ENCODE data around the gene ZIC1. TPM values are rescaled to one million over a fixed set of nuclear protein-coding genes. Genes with fewer than 3 reads are reported as not detected.

The ZIC1 gene
- total RNA-seq, 1 experiment from 2014 or later = not detected

DNA sequence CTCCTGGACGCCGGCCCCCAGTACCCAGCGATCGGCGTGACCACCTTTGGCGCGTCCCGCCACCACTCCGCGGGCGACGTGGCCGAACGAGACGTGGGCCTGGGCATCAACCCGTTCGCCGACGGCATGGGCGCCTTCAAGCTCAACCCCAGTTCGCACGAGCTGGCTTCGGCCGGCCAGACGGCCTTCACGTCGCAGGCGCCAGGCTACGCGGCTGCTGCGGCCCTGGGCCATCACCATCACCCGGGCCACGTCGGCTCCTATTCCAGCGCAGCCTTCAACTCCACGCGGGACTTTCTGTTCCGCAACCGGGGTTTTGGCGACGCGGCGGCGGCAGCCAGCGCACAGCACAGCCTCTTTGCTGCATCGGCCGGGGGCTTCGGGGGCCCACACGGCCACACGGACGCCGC lies 956 bp downstream of the ZIC1 start:
- Histone ChIP-seq H3K27ac (ENCODE audit: low read length) (no peak overlapping the region), H4K20me1 (ENCODE audit: low read length) (no peaks in the 10 kb centered on the region), H3K4me3 (ENCODE audit: low read length) (no peak overlapping the region), H3K36me3 (ENCODE audit: low read depth, low read length) (no peaks in the 10 kb centered on the region), H3K4me1 (ENCODE audit: insufficient read depth, low read length) (no peaks in the 10 kb centered on the region), H2AFZ (ENCODE audit: low read length) (no peak overlapping the region), H3K4me2 (ENCODE audit: low read length) (no peak overlapping the region), H3K79me2 (ENCODE audit: low read length) (no peaks in the 10 kb centered on the region), H3K9ac (ENCODE audit: low read length) (no peak overlapping the region), H3F3A (ENCODE audit: low read length, unreplicated experiment) (no peaks in the 10 kb centered on the region), H3K9me2 (replicated peaks; ENCODE audit: low read length) (no peaks in the 10 kb centered on the region), H3K27me3 (ENCODE audit: low read length) (peaks cover 88% of the 10 kb centered on the region), H3K9me3 (ENCODE audit: low read length) (no peaks in the 10 kb centered on the region)
- TF ChIP-seq EZH2 (IDR thresholded peaks at IDR 0.05; ENCODE audit: low read length, unreplicated experiment) (no peak), EZH2phosphoT487 (IDR thresholded peaks at IDR 0.05; ENCODE audit: borderline replicate concordance, low read length) (no peak)
- TF ChIP-seq, protein P1, sequence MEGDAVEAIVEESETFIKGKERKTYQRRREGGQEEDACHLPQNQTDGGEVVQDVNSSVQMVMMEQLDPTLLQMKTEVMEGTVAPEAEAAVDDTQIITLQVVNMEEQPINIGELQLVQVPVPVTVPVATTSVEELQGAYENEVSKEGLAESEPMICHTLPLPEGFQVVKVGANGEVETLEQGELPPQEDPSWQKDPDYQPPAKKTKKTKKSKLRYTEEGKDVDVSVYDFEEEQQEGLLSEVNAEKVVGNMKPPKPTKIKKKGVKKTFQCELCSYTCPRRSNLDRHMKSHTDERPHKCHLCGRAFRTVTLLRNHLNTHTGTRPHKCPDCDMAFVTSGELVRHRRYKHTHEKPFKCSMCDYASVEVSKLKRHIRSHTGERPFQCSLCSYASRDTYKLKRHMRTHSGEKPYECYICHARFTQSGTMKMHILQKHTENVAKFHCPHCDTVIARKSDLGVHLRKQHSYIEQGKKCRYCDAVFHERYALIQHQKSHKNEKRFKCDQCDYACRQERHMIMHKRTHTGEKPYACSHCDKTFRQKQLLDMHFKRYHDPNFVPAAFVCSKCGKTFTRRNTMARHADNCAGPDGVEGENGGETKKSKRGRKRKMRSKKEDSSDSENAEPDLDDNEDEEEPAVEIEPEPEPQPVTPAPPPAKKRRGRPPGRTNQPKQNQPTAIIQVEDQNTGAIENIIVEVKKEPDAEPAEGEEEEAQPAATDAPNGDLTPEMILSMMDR (conservative IDR thresholded peaks at IDR 0.05; ENCODE audit: low read depth, low read length) = no peak
- intact Hi-C loops (cut with micrococcal nuclease) = no loop called here
- ATAC-seq = no peak
- no TSS peak for BruUV-seq (replicated peaks)
- DNase-seq = no peak
- ChIA-PET POLR2A (ENCODE audit: unreplicated experiment) (no interaction called here), CTCF (no interaction called here)

DNA sequence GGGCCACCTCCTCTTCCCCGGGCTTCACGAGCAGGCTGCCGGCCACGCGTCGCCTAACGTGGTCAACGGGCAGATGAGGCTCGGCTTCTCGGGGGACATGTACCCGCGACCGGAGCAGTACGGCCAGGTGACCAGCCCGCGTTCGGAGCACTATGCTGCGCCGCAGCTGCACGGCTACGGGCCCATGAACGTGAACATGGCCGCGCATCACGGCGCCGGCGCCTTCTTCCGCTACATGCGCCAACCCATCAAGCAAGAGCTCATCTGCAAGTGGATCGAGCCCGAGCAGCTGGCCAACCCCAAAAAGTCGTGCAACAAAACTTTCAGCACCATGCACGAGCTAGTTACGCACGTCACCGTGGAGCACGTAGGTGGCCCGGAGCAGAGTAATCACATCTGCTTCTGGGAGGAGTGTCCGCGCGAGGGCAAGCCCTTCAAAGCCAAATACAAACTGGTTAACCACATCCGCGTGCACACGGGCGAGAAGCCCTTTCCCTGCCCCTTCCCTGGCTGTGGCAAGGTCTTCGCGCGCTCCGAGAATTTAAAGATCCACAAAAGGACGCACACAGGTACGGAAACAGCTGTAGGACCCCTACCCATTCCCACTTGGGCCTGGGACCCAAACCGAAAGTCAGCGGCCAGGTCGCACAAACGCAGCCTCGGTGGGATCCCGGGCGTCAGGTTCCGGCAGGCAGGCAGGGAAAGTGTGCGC lies 1.5 kb downstream of the ZIC1 start:
- BruUV-seq (replicated peaks) = no TSS peak
- intact Hi-C loops (cut with micrococcal nuclease) = no loop called here
- H3K27ac ChIP-seq (ENCODE audit: low read length) = no peak overlapping the region
- H3K9me3 ChIP-seq (ENCODE audit: low read length) = no peaks in the 10 kb centered on the region
- H3F3A ChIP-seq (ENCODE audit: low read length, unreplicated experiment) = no peaks in the 10 kb centered on the region
- no peaks in the 10 kb centered on the region for H4K20me1 ChIP-seq (ENCODE audit: low read length)
- DNase-seq (no peak), ATAC-seq (no peak)
- no peak overlapping the region for H3K4me3 ChIP-seq (ENCODE audit: low read length)
- ChIA-PET CTCF (no interaction called here), POLR2A (ENCODE audit: unreplicated experiment) (no interaction called here)
- no peaks in the 10 kb centered on the region for H3K4me1 ChIP-seq (ENCODE audit: insufficient read depth, low read length)
- no peaks in the 10 kb centered on the region for H3K9me2 ChIP-seq (replicated peaks; ENCODE audit: low read length)
- no peak overlapping the region for H3K9ac ChIP-seq (ENCODE audit: low read length)
- H2AFZ ChIP-seq (ENCODE audit: low read length) = no peak overlapping the region
- peaks cover 88% of the 10 kb centered on the region for H3K27me3 ChIP-seq (ENCODE audit: low read length)
- H3K36me3 ChIP-seq (ENCODE audit: low read depth, low read length) = no peaks in the 10 kb centered on the region
- H3K79me2 ChIP-seq (ENCODE audit: low read length) = no peaks in the 10 kb centered on the region
- TF ChIP-seq EZH2phosphoT487 (IDR thresholded peaks at IDR 0.05; ENCODE audit: borderline replicate concordance, low read length) = no peak
- TF ChIP-seq EZH2 (IDR thresholded peaks at IDR 0.05; ENCODE audit: low read length, unreplicated experiment) = no peak
- TF ChIP-seq, protein P1 (conservative IDR thresholded peaks at IDR 0.05; ENCODE audit: low read depth, low read length) = no peak
- H3K4me2 ChIP-seq (ENCODE audit: low read length) = no peak overlapping the region

- Histone ChIP-seq H3K9me3 (ENCODE audit: low read length) (no peaks in the 10 kb centered on the region), H3K27ac (ENCODE audit: low read length) (no peak overlapping the region), H3K36me3 (ENCODE audit: low read depth, low read length) (no peaks in the 10 kb centered on the region), H3K4me3 (ENCODE audit: low read length) (no peak overlapping the region), H3K79me2 (ENCODE audit: low read length) (no peaks in the 10 kb centered on the region), H3K9me2 (replicated peaks; ENCODE audit: low read length) (no peaks in the 10 kb centered on the region), H3K4me1 (ENCODE audit: insufficient read depth, low read length) (no peaks in the 10 kb centered on the region), H3K4me2 (ENCODE audit: low read length) (no peak overlapping the region), H2AFZ (ENCODE audit: low read length) (no peak overlapping the region), H3F3A (ENCODE audit: low read length, unreplicated experiment) (no peaks in the 10 kb centered on the region), H4K20me1 (ENCODE audit: low read length) (no peaks in the 10 kb centered on the region), H3K27me3 (ENCODE audit: low read length) (peaks cover 87% of the 10 kb centered on the region), H3K9ac (ENCODE audit: low read length) (no peak overlapping the region)
- ChIA-PET CTCF (no interaction called here), POLR2A (ENCODE audit: unreplicated experiment) (no interaction called here)
- intact Hi-C loops (cut with micrococcal nuclease) = no loop called here
- BruUV-seq (replicated peaks) = no TSS peak
- TF ChIP-seq, protein P1 (conservative IDR thresholded peaks at IDR 0.05; ENCODE audit: low read depth, low read length) = no peak
- TF ChIP-seq EZH2phosphoT487 (IDR thresholded peaks at IDR 0.05; ENCODE audit: borderline replicate concordance, low read length) (no peak), EZH2 (IDR thresholded peaks at IDR 0.05; ENCODE audit: low read length, unreplicated experiment) (no peak)
- ATAC-seq = no peak
- no peak for DNase-seq
Measured at GRCh38 chr3:147411238-147411814, 2.2 kb downstream of the ZIC1 start.
